K562 (cell line): ENCODE measurements around the gene DGKB. TPM values are rescaled to one million over a fixed set of nuclear protein-coding genes. Genes with fewer than 3 reads are reported as not detected.

ENCODE experiments used
- ATAC-seq: fragments of 200-7000 bp; cut with Tn5 transposase; 3 replicates; pipeline ENCODE4 v1.9.1; 2020; ENCODE audit warnings: moderate library complexity
- BruUV-seq: library from RNA; stranded (reverse); fragments of 400-500 nt; replicated peaks from 2 replicates; lab custom pipeline; 2021; lab: Mats Ljungman, UMichigan
- CTCF ChIA-PET: fragments of 300-600 bp; formaldehyde crosslinking; extraction: SDS; loops from one replicate; lab custom pipeline; 2021; ENCODE audit warnings: low intra/inter-chr PET ratio; lab: Yijun Ruan, JAX
- POLR2A ChIA-PET: fragments of 300-600, 350-650 bp; sonication (Branson Sonifier 250); formaldehyde crosslinking; extraction: SDS; loops from one replicate; lab custom pipeline; 2021; ENCODE audit warnings: antibody characterized with exemption, inconsistent platforms; lab: Yijun Ruan, JAX
- DNase-seq, 4 experiments: peaks; one replicate each; pipeline versions ENCODE4 v3.0.0 to v3.0.0-alpha.2; 2011 to 2018; ENCODE audit warnings: low spot score in 3 of 4, mixed read lengths in 3 of 4; ENCODE audit errors: extremely low read depth in 1 of 4
- FAIRE-seq: peaks from 2 replicates; lab custom pipeline; 2011; peaks lifted over from hg19 to GRCh38; lab: Jason Lieb, UNC
- H2AFZ ChIP-seq: 2 replicates; pipeline ENCODE4 v1.6.0; 2011; ENCODE audit warnings: low read depth, low read length, control low read depth, inconsistent platforms
- H3K27ac ChIP-seq: fragments of 200-600 bp; 3 replicates; pipeline ENCODE4 v1.8.0; 2011; ENCODE audit warnings: low read depth, mild to moderate bottlenecking, control low read depth, inconsistent platforms, low read length, moderate library complexity, mixed read lengths; ENCODE audit errors: extremely low read depth
- H3K27me3 ChIP-seq, 2 experiments: fragments of 300-600 bp in 1 of 2; 2 replicates in 1 of 2; 3 replicates in 1 of 2; pipeline versions ENCODE4 v1.6.0 to v1.8.0; 2011; ENCODE audit warnings: inconsistent platforms in 2 of 2, low read length in 2 of 2, mild to moderate bottlenecking in 1 of 2, mixed read lengths in 1 of 2, moderate library complexity in 1 of 2; ENCODE audit not compliant: control insufficient read depth in 2 of 2, insufficient read depth in 2 of 2
- H3K36me3 ChIP-seq: fragments of 300-600 bp; 3 replicates; pipeline ENCODE4 v1.8.0; 2011; ENCODE audit warnings: mild to moderate bottlenecking, low read length, inconsistent platforms; ENCODE audit not compliant: control insufficient read depth, insufficient read depth
- H3K4me1 ChIP-seq, 2 experiments: fragments of 200-600 bp in 1 of 2; replicated peaks in 1 of 2; 2 replicates in 1 of 2; 3 replicates in 1 of 2; pipeline versions ENCODE4 v1.5.1 to v1.8.0; 2011; ENCODE audit warnings: inconsistent platforms in 2 of 2, low read length in 2 of 2, mild to moderate bottlenecking in 1 of 2, mixed read lengths in 1 of 2, moderate library complexity in 1 of 2; ENCODE audit not compliant: control insufficient read depth in 2 of 2, insufficient read depth in 2 of 2
- H3K4me2 ChIP-seq: 2 replicates; pipeline ENCODE4 v1.6.1; 2011; ENCODE audit warnings: low read length, control low read depth, inconsistent platforms, mixed read lengths; ENCODE audit not compliant: insufficient read depth
- H3K4me3 ChIP-seq: fragments of 200-600 bp; sonication (generic), shearing (Covaris generic); 2 replicates; pipeline ENCODE4 v1.5.1; 2016; ENCODE audit warnings: control low read depth, inconsistent platforms
- H3K79me2 ChIP-seq: fragments of 200-600 bp; 3 replicates; pipeline ENCODE4 v1.8.0; 2011; ENCODE audit warnings: low read length, inconsistent platforms; ENCODE audit not compliant: control insufficient read depth, insufficient read depth
- H3K9ac ChIP-seq, 2 experiments: 2 replicates each; pipeline versions ENCODE4 v1.6.0 to v1.6.1; 2011; ENCODE audit warnings: low read depth in 2 of 2, low read length in 2 of 2, control low read depth in 1 of 2, inconsistent platforms in 1 of 2, mild to moderate bottlenecking in 1 of 2, mixed read lengths in 1 of 2; ENCODE audit not compliant: insufficient read depth in 1 of 2
- H3K9me1 ChIP-seq: one replicate; pipeline ENCODE4 v1.6.0; 2011; ENCODE audit warnings: inconsistent platforms, mild to moderate bottlenecking, low read length, moderate library complexity; ENCODE audit not compliant: control insufficient read depth, insufficient read depth
- H3K9me3 ChIP-seq: replicated peaks from 2 replicates; pipeline ENCODE4 v1.5.1; 2011; ENCODE audit warnings: low read depth, low read length, inconsistent platforms; ENCODE audit not compliant: control insufficient read depth, insufficient read depth
- H4K20me1 ChIP-seq: replicated peaks from 2 replicates; pipeline ENCODE4 v1.6.1; 2011; ENCODE audit warnings: low read length, inconsistent platforms, mixed read lengths; ENCODE audit not compliant: control insufficient read depth, insufficient read depth
- ELF1 ChIP-seq: fragments of 200-800 bp; sonication (Bioruptor generic); IDR thresholded peaks from 2 replicates; pipeline ENCODE4 v1.6.1; 2016; ENCODE audit warnings: missing genetic modification characterization, missing compliant biosample characterization
- ETV5 ChIP-seq: sonication (generic); formaldehyde crosslinking; IDR thresholded peaks from 2 replicates; pipeline ENCODE4 v1.4.0; 2020; ENCODE audit warnings: low read depth, mild to moderate bottlenecking, missing genetic modification reagents
- MAFK ChIP-seq: IDR thresholded peaks from 2 replicates; pipeline ENCODE4 v1.6.1; 2011; ENCODE audit warnings: low read length, improper control_type of control experiment
- NCOR1 ChIP-seq: fragments of 450-650 bp; IDR thresholded peaks from 2 replicates; pipeline ENCODE4 v1.6.1; 2016; ENCODE audit warnings: mild to moderate bottlenecking, moderate library complexity
- PHB ChIP-seq: fragments of 250-450 bp; sonication (Bioruptor Pico); IDR thresholded peaks from 2 replicates; pipeline ENCODE4 v1.5.0; 2021
- RFX5 ChIP-seq: IDR thresholded peaks from 2 replicates; pipeline ENCODE4 v1.6.1; 2011; ENCODE audit warnings: low read depth, mild to moderate bottlenecking, improper control_type of control experiment, low read length
- SAP30 ChIP-seq: fragments of 200-600 bp; sonication (generic); IDR thresholded peaks from 2 replicates; pipeline ENCODE4 v1.6.1; 2012; ENCODE audit warnings: borderline replicate concordance, low read depth, mild to moderate bottlenecking, moderate library complexity, low read length, control low read depth, inconsistent platforms; ENCODE audit not compliant: insufficient read depth, poor library complexity, severe bottlenecking
- SOX6 ChIP-seq: fragments of 450-650 bp; IDR thresholded peaks from 2 replicates; pipeline ENCODE4 v1.6.1; 2014; ENCODE audit warnings: mild to moderate bottlenecking
- STAT5B ChIP-seq: fragments of 250-450 bp; sonication (Bioruptor Pico); IDR thresholded peaks from 2 replicates; pipeline ENCODE4 v1.8.0; 2021; ENCODE audit warnings: mild to moderate bottlenecking, inconsistent platforms
- TARDBP ChIP-seq: fragments of 450-650 bp; IDR thresholded peaks from 2 replicates; pipeline ENCODE4 v1.6.1; 2016
- ZBTB7A ChIP-seq: IDR thresholded peaks from 2 replicates; pipeline ENCODE4 v1.6.1; 2011; ENCODE audit warnings: low read depth, mild to moderate bottlenecking, low read length, moderate library complexity, borderline replicate concordance; ENCODE audit not compliant: control insufficient read depth
- ZNF76 ChIP-seq: fragments of 250-450 bp; sonication (Bioruptor Pico); IDR thresholded peaks from 2 replicates; pipeline ENCODE4 v1.4.0; 2020; ENCODE audit warnings: mild to moderate bottlenecking, moderate library complexity, borderline replicate concordance
- ZNF785 ChIP-seq: fragments of 250-450 bp; sonication (Bioruptor Pico); IDR thresholded peaks from 2 replicates; pipeline ENCODE4 v1.4.0; 2020; ENCODE audit warnings: mild to moderate bottlenecking
- ZZZ3 ChIP-seq: fragments of 450-650 bp; IDR thresholded peaks from 2 replicates; pipeline ENCODE4 v1.6.1; 2016; ENCODE audit warnings: antibody characterized with exemption, mild to moderate bottlenecking, moderate library complexity
- WGBS: fragments of 100-300 bp; shearing (Covaris generic); methylation state at CpG from one replicate; pipeline ENCODE4 v1.1.6; 2016; ENCODE audit warnings: low coverage, mixed read lengths; ENCODE audit not compliant: insufficient coverage; ENCODE audit errors: missing lambda C conversion rate; 5-methylcytosine and 5-hydroxymethylcytosine counted together
- in situ Hi-C: fragments of 300-500 bp; cut with MboI; formaldehyde crosslinking; loops from 4 replicates; pipeline ENCODE4 v1.15.0; 2018; ENCODE audit warnings: inconsistent platforms, mixed read lengths
- intact Hi-C: fragments of 100-400 bp; cut with micrococcal nuclease; formaldehyde crosslinking; loops from 2 replicates; pipeline ENCODE4 v1.14.2; 2022
- polyA plus RNA-seq, 8 experiments: library from polyadenylated mRNA; depleted of rRNA in 4 of 8; stranded (reverse) in 5 of 8; unstranded in 3 of 8; fragments of >200 nt; fragmentation: Nextera tagmentation in 2 of 8; fragmentation: Illumina TruSeq in 1 of 8; extraction: Ambion mirVana in 2 of 8; extraction: Trizol in 1 of 8; gene quantifications; 2 replicates each; pipeline versions ENCODE4 v1.2.1 to v1.2.3, GENCODE V29; 2011 to 2014; ENCODE audit warnings: inconsistent platforms in 1 of 8, missing spikeins in 1 of 8
- total RNA-seq, 7 experiments: library from RNA; depleted of rRNA in 6 of 7; stranded (reverse); fragments of >200 nt in 6 of 7; fragmentation: Illumina TruSeq in 2 of 7; extraction: Trizol in 2 of 7; gene quantifications; 2 replicates each; pipeline versions ENCODE4 v1.2.1 to v1.2.3, GENCODE V29; 2011 to 2021; ENCODE audit warnings: low replicate concordance in 1 of 7
- TF ChIP-seq, protein P1 (sequence below): fragments of 200-600 bp; sonication (generic); IDR thresholded peaks from one replicate; pipeline ENCODE4 v1.6.1; 2012; ENCODE audit warnings: mild to moderate bottlenecking, low read depth, low read length, inconsistent platforms

Gene DGKB
- total and polyA plus RNA-seq, 9 of the 15 experiments (the other 6 are each of a cell fraction or from before 2014, with no cell fraction given), result 0.01 TPM; not detected in 8

DNA sequence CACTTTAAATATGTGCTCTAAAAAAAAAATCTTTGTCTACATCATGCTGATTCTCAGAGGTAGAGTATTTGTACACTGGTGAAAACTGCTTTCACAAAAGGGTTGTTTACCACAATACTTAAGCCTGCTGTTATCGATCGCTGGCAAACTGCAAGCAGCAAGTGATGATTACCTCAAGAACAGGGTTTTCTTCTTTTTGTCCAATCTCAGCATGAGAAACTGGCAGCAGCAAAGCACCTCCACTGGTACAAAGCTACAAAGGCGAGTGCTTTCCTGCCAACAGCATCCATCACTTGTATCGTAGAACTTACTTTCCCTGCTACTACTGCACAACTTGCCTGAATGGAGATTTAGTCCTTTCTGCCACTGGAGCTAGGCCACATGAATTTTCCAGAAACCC, 276.5 kb downstream of the DGKB start:
- no peak for ATAC-seq
- POLR2A ChIA-PET, result no interaction called here
- 0% methylated on average over 4 of the region's 4 CpGs for WGBS
- TF ChIP-seq RFX5 (no peak), ZNF785 (CRISPR knock-in tag) (no peak), TARDBP (no peak), ZZZ3 (no peak), PHB (CRISPR knock-in tag) (no peak), STAT5B (CRISPR knock-in tag) (no peak), ELF1 (tag) (no peak), ETV5 (no peak), MAFK (no peak), NCOR1 (no peak), ZNF76 (CRISPR knock-in tag) (no peak), ZBTB7A (no peak), SAP30 (no peak), SOX6 (no peak)
- TF ChIP-seq, protein P1, sequence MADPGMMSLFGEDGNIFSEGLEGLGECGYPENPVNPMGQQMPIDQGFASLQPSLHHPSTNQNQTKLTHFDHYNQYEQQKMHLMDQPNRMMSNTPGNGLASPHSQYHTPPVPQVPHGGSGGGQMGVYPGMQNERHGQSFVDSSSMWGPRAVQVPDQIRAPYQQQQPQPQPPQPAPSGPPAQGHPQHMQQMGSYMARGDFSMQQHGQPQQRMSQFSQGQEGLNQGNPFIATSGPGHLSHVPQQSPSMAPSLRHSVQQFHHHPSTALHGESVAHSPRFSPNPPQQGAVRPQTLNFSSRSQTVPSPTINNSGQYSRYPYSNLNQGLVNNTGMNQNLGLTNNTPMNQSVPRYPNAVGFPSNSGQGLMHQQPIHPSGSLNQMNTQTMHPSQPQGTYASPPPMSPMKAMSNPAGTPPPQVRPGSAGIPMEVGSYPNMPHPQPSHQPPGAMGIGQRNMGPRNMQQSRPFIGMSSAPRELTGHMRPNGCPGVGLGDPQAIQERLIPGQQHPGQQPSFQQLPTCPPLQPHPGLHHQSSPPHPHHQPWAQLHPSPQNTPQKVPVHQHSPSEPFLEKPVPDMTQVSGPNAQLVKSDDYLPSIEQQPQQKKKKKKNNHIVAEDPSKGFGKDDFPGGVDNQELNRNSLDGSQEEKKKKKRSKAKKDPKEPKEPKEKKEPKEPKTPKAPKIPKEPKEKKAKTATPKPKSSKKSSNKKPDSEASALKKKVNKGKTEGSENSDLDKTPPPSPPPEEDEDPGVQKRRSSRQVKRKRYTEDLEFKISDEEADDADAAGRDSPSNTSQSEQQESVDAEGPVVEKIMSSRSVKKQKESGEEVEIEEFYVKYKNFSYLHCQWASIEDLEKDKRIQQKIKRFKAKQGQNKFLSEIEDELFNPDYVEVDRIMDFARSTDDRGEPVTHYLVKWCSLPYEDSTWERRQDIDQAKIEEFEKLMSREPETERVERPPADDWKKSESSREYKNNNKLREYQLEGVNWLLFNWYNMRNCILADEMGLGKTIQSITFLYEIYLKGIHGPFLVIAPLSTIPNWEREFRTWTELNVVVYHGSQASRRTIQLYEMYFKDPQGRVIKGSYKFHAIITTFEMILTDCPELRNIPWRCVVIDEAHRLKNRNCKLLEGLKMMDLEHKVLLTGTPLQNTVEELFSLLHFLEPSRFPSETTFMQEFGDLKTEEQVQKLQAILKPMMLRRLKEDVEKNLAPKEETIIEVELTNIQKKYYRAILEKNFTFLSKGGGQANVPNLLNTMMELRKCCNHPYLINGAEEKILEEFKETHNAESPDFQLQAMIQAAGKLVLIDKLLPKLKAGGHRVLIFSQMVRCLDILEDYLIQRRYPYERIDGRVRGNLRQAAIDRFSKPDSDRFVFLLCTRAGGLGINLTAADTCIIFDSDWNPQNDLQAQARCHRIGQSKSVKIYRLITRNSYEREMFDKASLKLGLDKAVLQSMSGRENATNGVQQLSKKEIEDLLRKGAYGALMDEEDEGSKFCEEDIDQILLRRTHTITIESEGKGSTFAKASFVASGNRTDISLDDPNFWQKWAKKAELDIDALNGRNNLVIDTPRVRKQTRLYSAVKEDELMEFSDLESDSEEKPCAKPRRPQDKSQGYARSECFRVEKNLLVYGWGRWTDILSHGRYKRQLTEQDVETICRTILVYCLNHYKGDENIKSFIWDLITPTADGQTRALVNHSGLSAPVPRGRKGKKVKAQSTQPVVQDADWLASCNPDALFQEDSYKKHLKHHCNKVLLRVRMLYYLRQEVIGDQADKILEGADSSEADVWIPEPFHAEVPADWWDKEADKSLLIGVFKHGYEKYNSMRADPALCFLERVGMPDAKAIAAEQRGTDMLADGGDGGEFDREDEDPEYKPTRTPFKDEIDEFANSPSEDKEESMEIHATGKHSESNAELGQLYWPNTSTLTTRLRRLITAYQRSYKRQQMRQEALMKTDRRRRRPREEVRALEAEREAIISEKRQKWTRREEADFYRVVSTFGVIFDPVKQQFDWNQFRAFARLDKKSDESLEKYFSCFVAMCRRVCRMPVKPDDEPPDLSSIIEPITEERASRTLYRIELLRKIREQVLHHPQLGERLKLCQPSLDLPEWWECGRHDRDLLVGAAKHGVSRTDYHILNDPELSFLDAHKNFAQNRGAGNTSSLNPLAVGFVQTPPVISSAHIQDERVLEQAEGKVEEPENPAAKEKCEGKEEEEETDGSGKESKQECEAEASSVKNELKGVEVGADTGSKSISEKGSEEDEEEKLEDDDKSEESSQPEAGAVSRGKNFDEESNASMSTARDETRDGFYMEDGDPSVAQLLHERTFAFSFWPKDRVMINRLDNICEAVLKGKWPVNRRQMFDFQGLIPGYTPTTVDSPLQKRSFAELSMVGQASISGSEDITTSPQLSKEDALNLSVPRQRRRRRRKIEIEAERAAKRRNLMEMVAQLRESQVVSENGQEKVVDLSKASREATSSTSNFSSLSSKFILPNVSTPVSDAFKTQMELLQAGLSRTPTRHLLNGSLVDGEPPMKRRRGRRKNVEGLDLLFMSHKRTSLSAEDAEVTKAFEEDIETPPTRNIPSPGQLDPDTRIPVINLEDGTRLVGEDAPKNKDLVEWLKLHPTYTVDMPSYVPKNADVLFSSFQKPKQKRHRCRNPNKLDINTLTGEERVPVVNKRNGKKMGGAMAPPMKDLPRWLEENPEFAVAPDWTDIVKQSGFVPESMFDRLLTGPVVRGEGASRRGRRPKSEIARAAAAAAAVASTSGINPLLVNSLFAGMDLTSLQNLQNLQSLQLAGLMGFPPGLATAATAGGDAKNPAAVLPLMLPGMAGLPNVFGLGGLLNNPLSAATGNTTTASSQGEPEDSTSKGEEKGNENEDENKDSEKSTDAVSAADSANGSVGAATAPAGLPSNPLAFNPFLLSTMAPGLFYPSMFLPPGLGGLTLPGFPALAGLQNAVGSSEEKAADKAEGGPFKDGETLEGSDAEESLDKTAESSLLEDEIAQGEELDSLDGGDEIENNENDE, result no peak

More for the DNA sequence above, 276.5 kb downstream of the DGKB start:
- no TSS peak for BruUV-seq
- Histone ChIP-seq H3K9ac (no peak overlapping the region), H3K36me3 (no peaks in the 10 kb centered on the region), H3K4me2 (no peak overlapping the region), H2AFZ (no peak overlapping the region), H3K27me3 (no peaks in the 10 kb centered on the region), H4K20me1 (no peaks in the 10 kb centered on the region), H3K27ac (no peak overlapping the region), H3K9me1 (no peaks in the 10 kb centered on the region), H3K9me3 (no peaks in the 10 kb centered on the region; the same call in 1 of the 2 replicates), H3K4me3 (no peak overlapping the region), H3K79me2 (no peaks in the 10 kb centered on the region), H3K4me1 (no peaks in the 10 kb centered on the region)
- FAIRE-seq (no peak), DNase-seq (no peak)
- intact Hi-C loops (no loop called here), in situ Hi-C loops (no loop called here)
- CTCF ChIA-PET, result no interaction called here
